Left cardiac atrium (tissue), 4 donors: ENCODE measurements around the gene GSTO2. TPM values are rescaled to one million over a fixed set of nuclear protein-coding genes. Genes with fewer than 3 reads are reported as not detected.

Source experiments
- ATAC-seq, 2 donors: fragments of 200-7000 bp; cut with Tn5 transposase; one replicate each; pipeline ENCODE4 v1.9.1; 2020; ENCODE audit warnings: mild to moderate bottlenecking in 2 of 2, moderate library complexity in 2 of 2
- DNase-seq: peaks from one replicate; pipeline ENCODE4 v3.0.0-alpha.2; 2020
- intact Hi-C, 2 donors: fragments of 100-400 bp; cut with DNase I; formaldehyde crosslinking; loops; one replicate each; pipeline versions ENCODE4 v1.14.1 to v1.15.1; 2022 to 2023
- microRNA-seq, 2 donors: library from miRNA; unstranded; fragments of <30 nt; microRNA quantifications; one replicate each; pipeline ENCODE4 v1.2.0, GENCODE V29; 2020
- total RNA-seq, 2 donors: library from RNA; stranded (reverse); fragmentation: NEBNext Ultra II Directional; extraction: Animal tissue kit (Norgen Biotek cat#: 25700); gene quantifications; one replicate each; pipeline ENCODE4 v1.2.1, GENCODE V29; 2021
- donor health status: DM: no; HTN: yes; CAD: no.
- donor health status: DM: no; HTN: yes; CAD: no; lungs with severe emphysema.
- donor health status: DM: yes; HTN: yes; CAD: no.
- donor health status: Dilated cardiomyopathy.

GSTO2 gene
- total RNA-seq, 2 donors from 2014 or later: 0.82 to 0.92 TPM

DNA sequence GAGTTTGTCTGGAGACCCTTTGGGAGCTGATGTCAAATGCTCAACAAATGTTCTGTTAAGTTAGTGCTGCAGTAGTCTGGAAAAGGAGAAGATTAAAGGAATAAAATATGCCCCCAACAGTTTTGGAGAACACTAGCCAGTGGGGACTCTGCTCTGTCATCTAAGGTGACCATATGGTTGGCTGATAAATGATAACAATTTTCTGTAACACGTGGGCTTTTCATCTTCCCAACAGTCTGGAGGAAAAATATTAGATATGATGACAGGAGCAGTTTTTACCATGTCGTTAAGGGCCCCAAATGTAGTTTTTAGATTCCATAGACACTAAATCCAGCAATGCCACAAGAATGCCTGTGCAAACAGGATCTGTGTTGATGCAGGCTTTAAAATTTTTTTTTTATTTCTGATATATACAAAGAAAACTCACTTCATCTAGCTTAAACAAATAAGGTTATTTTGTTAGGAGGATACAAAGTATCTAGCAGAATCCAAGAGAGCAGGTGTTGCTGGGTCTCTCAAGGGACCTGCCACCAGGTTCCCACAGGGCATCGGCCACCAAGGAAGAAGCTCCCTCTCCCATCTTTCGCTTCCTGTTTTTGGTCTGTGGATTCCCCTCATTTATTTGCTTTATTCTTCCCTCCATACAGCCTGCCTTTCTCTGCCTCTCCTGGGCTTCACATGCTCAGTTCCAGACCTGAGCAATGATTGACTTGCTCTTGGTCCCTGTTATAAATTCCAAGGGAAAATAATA, 78.5 kb downstream of the GSTO2 start:
- intact Hi-C loops: loop anchor here in 1 of 2 donors (2.0 kb wide), 1 partner anchor 57 kb away; no protein-coding TSS in a partner anchor
- no peak for ATAC-seq
- no peak for DNase-seq

GRCh38 chr10:104348601-104349000, 79.6 kb downstream of the GSTO2 start:
- DNase-seq (no peak), ATAC-seq (no peak)
- intact Hi-C loops: loop anchor here in 1 of 2 donors (2.0 kb wide), 1 partner anchor 58 kb away; no protein-coding TSS in a partner anchor

DNA sequence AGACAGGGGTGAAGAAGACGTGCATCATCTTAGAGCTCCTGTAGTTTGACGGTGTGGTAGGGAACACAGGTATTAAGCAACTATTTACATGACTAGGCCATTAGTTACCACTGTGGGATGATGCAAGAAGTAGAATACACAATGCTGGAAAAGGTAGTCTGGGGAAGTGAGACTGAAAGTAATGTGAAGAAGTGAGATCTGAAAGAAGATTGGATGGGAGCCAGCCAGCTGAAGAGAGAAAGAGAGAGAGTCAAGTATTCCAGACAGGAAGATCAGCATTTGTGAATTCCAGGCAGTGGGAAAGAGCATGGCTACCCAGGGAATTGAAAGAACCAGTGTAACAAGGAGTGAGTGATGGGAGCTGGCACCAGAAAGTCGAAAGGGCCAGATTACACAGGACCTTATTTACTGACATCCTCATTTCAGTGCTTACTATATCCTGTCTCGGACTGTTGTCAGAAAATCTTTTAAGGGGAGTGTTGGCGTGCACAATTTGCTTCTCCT, 80.7 kb downstream of the GSTO2 start:
- DNase-seq: no peak
- ATAC-seq: peak in 1 of 2 donors; percentile 46
- intact Hi-C loops: loop anchor here (1.0 to 2.0 kb wide), 2 partner anchors 58 to 59 kb away; no protein-coding TSS in a partner anchor

DNA sequence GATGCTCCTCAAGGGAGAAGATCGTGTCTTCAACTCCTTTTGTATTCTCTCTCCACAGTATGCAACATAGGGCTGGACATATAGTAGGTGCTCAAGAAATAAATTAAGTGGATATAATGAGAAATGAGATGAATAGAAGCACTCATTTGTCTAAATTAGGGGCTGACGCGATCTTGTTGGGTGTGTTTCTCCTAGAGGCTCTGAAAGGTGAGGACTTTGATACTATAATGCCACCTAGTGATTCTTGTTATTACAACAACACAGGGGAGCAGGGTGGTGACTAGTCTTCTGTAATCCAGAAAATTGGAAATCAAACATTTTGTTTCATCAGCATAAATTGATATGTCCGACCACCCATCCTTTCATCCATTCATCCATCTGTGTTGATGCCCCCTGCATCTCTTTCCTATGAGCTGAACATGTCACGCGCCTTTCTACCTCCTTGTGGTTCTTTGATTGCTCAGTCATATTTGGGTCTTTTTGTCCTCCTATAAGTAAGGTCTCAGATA, 81.2 kb downstream of the GSTO2 start:
- DNase-seq (no peak), ATAC-seq (peak; percentile 67 to 75)
- intact Hi-C loops: no loop called here

GRCh38 chr10:104351061-104351702, 82.2 kb downstream of the GSTO2 start:
- intact Hi-C loops: no loop called here
- ATAC-seq (no peak), DNase-seq (no peak)

DNA sequence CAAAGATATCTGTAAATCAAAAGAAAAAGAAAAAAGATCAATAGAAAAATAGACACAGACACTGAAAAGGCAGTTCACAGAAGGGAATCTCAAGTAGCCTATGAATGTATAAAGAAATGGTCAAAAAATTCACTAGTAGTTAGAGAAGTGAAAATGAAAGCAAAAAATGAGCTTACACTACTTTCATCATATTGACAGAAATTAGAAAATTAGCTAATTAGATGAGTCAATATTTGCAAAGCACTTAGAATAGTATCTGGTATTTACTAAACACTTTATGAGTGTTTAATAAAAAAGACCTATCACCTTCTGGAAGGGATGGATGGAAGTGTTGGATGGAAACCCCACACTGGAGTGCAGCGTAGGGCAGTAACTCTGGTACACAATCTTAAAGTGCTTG, 82.9 kb downstream of the GSTO2 start:
- intact Hi-C loops: no loop called here
- DNase-seq (no peak), ATAC-seq (no peak)

- intact Hi-C loops: no loop called here
- ATAC-seq: peak; percentile 93 to 94
- DNase-seq: peak; percentile 94
These were observed 84.5 kb downstream of the GSTO2 start, which contains the start of gene CFAP58 for GRCh38 chr10:104353325-104354048. TSS of gene CFAP58 (plus strand) at chr10:104353833. CDS start at chr10:104353898, 65 bp downstream.

Small RNA genes lying within 50 kb of the gene (microRNA-seq; reads per million reads assigned to microRNA genes)
- gene MIR4482: 0.40 to 0.54 reads per million in 2 donors

Other genes starting within 250 kb of the GSTO2 start
- gene COL17A1, start 183.3 kb upstream of the GSTO2 start, total RNA-seq: under 1 TPM; 0.29 to 0.55 TPM
- 1 to 10 TPM; 6.5 to 7.0 TPM for gene SFR1, start 147.0 kb upstream of the GSTO2 start, total RNA-seq
- under 1 TPM in 1 of 2 donors, not detected in 1; 0.29 TPM for gene CFAP43, start 36.8 kb upstream of the GSTO2 start, total RNA-seq
- gene GSTO1, start 14.3 kb upstream of the GSTO2 start, total RNA-seq: 100 to 1,000 TPM; 134 to 255 TPM
- 10 to 100 TPM; 45.4 to 90.7 TPM for gene ITPRIP, start 69.3 kb downstream of the GSTO2 start, total RNA-seq
- 1 to 10 TPM; 2.4 to 3.8 TPM for gene CFAP58, start 84.6 kb downstream of the GSTO2 start, total RNA-seq